GM23338 (cell line): ENCODE measurements around the gene RANGRF. TPM values are rescaled to one million over a fixed set of nuclear protein-coding genes. Genes with fewer than 3 reads are reported as not detected.

Source experiments
- ATAC-seq: fragments of 200-7000 bp; cut with Tn5 transposase; 3 replicates; pipeline ENCODE4 v1.9.1; 2020
- DNase-seq: peaks from one replicate; pipeline ENCODE4 v3.0.0-alpha.2; 2015; ENCODE audit warnings: low spot score
- H2AFZ ChIP-seq: fragments of 200-600 bp; sonication (generic); 2 replicates; pipeline ENCODE4 v1.8.0; 2016; ENCODE audit warnings: antibody characterized with exemption, mild to moderate bottlenecking, moderate library complexity
- H3F3A ChIP-seq: fragments of 200-600 bp; sonication (generic); replicated peaks from 2 replicates; pipeline ENCODE4 v1.8.0; 2017; ENCODE audit warnings: antibody characterized with exemption, mixed run types, low read depth
- H3K27ac ChIP-seq: fragments of 200-600 bp; sonication (generic); 2 replicates; pipeline ENCODE4 v1.6.1; 2016; ENCODE audit warnings: low read depth
- H3K27me3 ChIP-seq: fragments of 200-600 bp; sonication (generic); 2 replicates; pipeline ENCODE4 v1.8.0; 2016; ENCODE audit warnings: mild to moderate bottlenecking, mixed run types, moderate library complexity; ENCODE audit not compliant: insufficient read depth
- H3K36me3 ChIP-seq: fragments of 200-600 bp; sonication (generic); 2 replicates; pipeline ENCODE4 v1.8.0; 2016; ENCODE audit warnings: mild to moderate bottlenecking; ENCODE audit not compliant: insufficient read depth
- H3K4me1 ChIP-seq: fragments of 200-600 bp; sonication (generic); 2 replicates; pipeline ENCODE4 v1.8.0; 2016; ENCODE audit warnings: mild to moderate bottlenecking, moderate library complexity; ENCODE audit not compliant: insufficient read depth
- H3K4me2 ChIP-seq: fragments of 200-600 bp; sonication (generic); 2 replicates; pipeline ENCODE4 v1.7.1; 2017; ENCODE audit warnings: mixed run types
- H3K4me3 ChIP-seq: fragments of 200-600 bp; sonication (generic); 2 replicates; pipeline ENCODE4 v1.6.1; 2016; ENCODE audit warnings: mixed run types
- H3K79me2 ChIP-seq: fragments of 200-600 bp; sonication (generic); replicated peaks from 2 replicates; pipeline ENCODE4 v1.8.0; 2017; ENCODE audit warnings: mild to moderate bottlenecking; ENCODE audit not compliant: insufficient read depth
- H3K9me2 ChIP-seq: fragments of 200-600 bp; sonication (generic); 2 replicates; pipeline ENCODE4 v1.8.0; 2017; ENCODE audit not compliant: insufficient read depth
- H4K20me1 ChIP-seq: fragments of 200-600 bp; sonication (generic); replicated peaks from 2 replicates; pipeline ENCODE4 v1.8.0; 2017; ENCODE audit warnings: mild to moderate bottlenecking; ENCODE audit not compliant: insufficient read depth
- H3K27ac Mint-ChIP-seq: 2 replicates; pipeline ENCODE4 v1.8.0; 2020; ENCODE audit warnings: inconsistent platforms, mild to moderate bottlenecking, moderate library complexity, mixed read lengths
- H3K27me3 Mint-ChIP-seq: 3 replicates; pipeline ENCODE4 v1.8.0; 2022; ENCODE audit warnings: low read depth, mild to moderate bottlenecking, moderate library complexity, mixed read lengths, inconsistent platforms; ENCODE audit not compliant: insufficient read depth, poor library complexity
- H3K36me3 Mint-ChIP-seq: 3 replicates; pipeline ENCODE4 v1.8.0; 2021; ENCODE audit warnings: low read depth, mild to moderate bottlenecking, inconsistent platforms, moderate library complexity, mixed read lengths
- H3K4me1 Mint-ChIP-seq: 3 replicates; pipeline ENCODE4 v1.8.0; 2020; ENCODE audit warnings: mild to moderate bottlenecking, inconsistent platforms, mixed read lengths
- H3K4me3 Mint-ChIP-seq: 3 replicates; pipeline ENCODE4 v1.8.0; 2021; ENCODE audit warnings: moderate library complexity, mild to moderate bottlenecking, inconsistent platforms, mixed read lengths
- H3K9me3 Mint-ChIP-seq: 3 replicates; pipeline ENCODE4 v1.8.0; 2020; ENCODE audit warnings: moderate library complexity, mild to moderate bottlenecking, inconsistent platforms, mixed read lengths
- EZH2phosphoT487 ChIP-seq: fragments of 200-600 bp; sonication (generic); IDR thresholded peaks from one replicate; pipeline ENCODE4 v1.8.1; 2018; ENCODE audit warnings: antibody characterized with exemption; ENCODE audit not compliant: unreplicated experiment
- JUNB ChIP-seq: IDR thresholded peaks from one replicate; pipeline ENCODE4 v1.6.1; 2016; ENCODE audit warnings: antibody characterized with exemption; ENCODE audit not compliant: unreplicated experiment
- ZNF462 ChIP-seq: fragments of 250-450 bp; sonication (Bioruptor Pico); IDR thresholded peaks from 2 replicates; pipeline ENCODE4 v1.5.0; 2020; ENCODE audit warnings: mild to moderate bottlenecking, moderate library complexity
- polyA plus RNA-seq: library from polyadenylated mRNA; unstranded; fragments of >200 nt; fragmentation: Nextera tagmentation; extraction: Ambion mirVana; gene quantifications from 2 replicates; pipeline ENCODE4 v1.2.1, GENCODE V29; 2016
- total RNA-seq: library from RNA; depleted of rRNA; stranded (reverse); fragments of >200 nt; shearing (Covaris generic); gene quantifications from 2 replicates; pipeline ENCODE4 v1.2.3, GENCODE V29; 2014
- TF ChIP-seq, protein P1 (sequence below): IDR thresholded peaks from one replicate; pipeline ENCODE4 v1.6.1; 2018; ENCODE audit warnings: antibody characterized with exemption; ENCODE audit not compliant: unreplicated experiment

RANGRF gene
- total and polyA plus RNA-seq, 2 experiments from 2014 or later, result 11.2 to 52.4 TPM

GRCh38 chr17:8290043-8290442 is 1.6 kb downstream of the RANGRF start:
- H3K27me3 Mint-ChIP-seq, result peaks cover 18% of the 10 kb centered on the region
- Histone ChIP-seq H3K4me3 (no peak overlapping the region), H2AFZ (no peak overlapping the region), H3K9me2 (no peaks in the 10 kb centered on the region), H3K4me2 (no peak overlapping the region), H3K27ac (no peak overlapping the region), H3K4me1 (peaks cover 13% of the 10 kb centered on the region; the same call in 1 of the 2 replicates), H3K27me3 (no peaks in the 10 kb centered on the region), H3K79me2 (no peaks in the 10 kb centered on the region), H4K20me1 (no peaks in the 10 kb centered on the region), H3K36me3 (no peaks in the 10 kb centered on the region), H3F3A (peaks cover 12% of the 10 kb centered on the region; the same call in 1 of the 2 replicates)
- H3K36me3 Mint-ChIP-seq, result no peaks in the 10 kb centered on the region; the same call in 2 of the 3 replicates
- peaks cover 33% of the 10 kb centered on the region for H3K4me1 Mint-ChIP-seq
- no peak overlapping the region for H3K27ac Mint-ChIP-seq
- H3K4me3 Mint-ChIP-seq, result peak overlapping the region; percentile 86
- TF ChIP-seq, protein P1, sequence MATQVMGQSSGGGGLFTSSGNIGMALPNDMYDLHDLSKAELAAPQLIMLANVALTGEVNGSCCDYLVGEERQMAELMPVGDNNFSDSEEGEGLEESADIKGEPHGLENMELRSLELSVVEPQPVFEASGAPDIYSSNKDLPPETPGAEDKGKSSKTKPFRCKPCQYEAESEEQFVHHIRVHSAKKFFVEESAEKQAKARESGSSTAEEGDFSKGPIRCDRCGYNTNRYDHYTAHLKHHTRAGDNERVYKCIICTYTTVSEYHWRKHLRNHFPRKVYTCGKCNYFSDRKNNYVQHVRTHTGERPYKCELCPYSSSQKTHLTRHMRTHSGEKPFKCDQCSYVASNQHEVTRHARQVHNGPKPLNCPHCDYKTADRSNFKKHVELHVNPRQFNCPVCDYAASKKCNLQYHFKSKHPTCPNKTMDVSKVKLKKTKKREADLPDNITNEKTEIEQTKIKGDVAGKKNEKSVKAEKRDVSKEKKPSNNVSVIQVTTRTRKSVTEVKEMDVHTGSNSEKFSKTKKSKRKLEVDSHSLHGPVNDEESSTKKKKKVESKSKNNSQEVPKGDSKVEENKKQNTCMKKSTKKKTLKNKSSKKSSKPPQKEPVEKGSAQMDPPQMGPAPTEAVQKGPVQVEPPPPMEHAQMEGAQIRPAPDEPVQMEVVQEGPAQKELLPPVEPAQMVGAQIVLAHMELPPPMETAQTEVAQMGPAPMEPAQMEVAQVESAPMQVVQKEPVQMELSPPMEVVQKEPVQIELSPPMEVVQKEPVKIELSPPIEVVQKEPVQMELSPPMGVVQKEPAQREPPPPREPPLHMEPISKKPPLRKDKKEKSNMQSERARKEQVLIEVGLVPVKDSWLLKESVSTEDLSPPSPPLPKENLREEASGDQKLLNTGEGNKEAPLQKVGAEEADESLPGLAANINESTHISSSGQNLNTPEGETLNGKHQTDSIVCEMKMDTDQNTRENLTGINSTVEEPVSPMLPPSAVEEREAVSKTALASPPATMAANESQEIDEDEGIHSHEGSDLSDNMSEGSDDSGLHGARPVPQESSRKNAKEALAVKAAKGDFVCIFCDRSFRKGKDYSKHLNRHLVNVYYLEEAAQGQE, result no peak
- DNase-seq, result no peak
- no peaks in the 10 kb centered on the region for H3K9me3 Mint-ChIP-seq
- ATAC-seq, result no peak

DNA sequence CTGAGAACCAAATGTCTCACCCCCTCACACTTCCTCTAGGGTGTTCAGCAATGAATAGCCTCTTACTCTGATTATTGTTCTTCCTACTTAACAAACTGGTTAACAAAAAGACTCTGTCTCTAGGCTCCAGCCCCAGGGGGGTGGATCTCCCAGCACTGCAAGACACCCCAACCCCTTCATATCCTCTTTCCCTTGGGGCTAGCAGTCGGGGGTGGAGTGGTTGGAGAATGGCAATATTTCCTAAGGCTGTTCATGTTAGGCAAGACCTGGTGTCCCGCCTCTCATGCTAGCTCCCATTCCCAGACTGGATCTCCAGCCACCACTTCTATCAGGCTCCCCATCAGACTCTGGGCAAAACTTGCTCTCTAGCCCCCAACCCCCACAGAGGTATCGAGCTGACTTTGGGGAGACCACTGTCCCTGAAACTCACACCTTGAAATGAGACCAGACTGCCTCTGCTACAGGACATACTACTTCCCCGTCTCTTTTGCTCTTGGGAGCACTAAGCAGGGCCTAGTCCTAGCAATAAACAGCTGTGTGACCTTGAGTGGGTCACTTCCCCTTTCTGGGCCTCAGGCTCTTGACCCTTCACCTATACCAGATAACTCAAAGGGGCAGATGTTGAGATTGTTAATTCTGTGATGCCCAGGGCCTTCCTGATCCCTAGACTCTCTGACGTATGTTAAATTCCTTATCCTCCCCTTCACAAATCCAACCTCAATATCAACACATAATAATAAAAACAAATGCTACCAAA is 4.3 kb downstream of the RANGRF start:
- H3F3A ChIP-seq, result peaks cover 18% of the 10 kb centered on the region; the same call in 1 of the 2 replicates
- H4K20me1 ChIP-seq, result no peaks in the 10 kb centered on the region
- H3K79me2 ChIP-seq, result no peaks in the 10 kb centered on the region
- Mint-ChIP-seq H3K27ac (no peak overlapping the region), H3K4me3 (no peak overlapping the region; the same call in 2 of the 3 replicates), H3K27me3 (peaks cover 23% of the 10 kb centered on the region), H3K9me3 (no peaks in the 10 kb centered on the region; the same call in 2 of the 3 replicates), H3K4me1 (peaks cover 25% of the 10 kb centered on the region), H3K36me3 (no peaks in the 10 kb centered on the region; the same call in 2 of the 3 replicates)
- no peak for ATAC-seq
- H3K9me2 ChIP-seq, result peaks cover 4% of the 10 kb centered on the region; the same call in 1 of the 2 replicates
- H3K36me3 ChIP-seq, result no peaks in the 10 kb centered on the region
- DNase-seq, result no peak
- peaks cover 13% of the 10 kb centered on the region; the same call in 1 of the 2 replicates for H3K4me1 ChIP-seq
- no peak overlapping the region for H3K4me3 ChIP-seq
- H3K27ac ChIP-seq, result no peak overlapping the region
- no peak overlapping the region for H3K4me2 ChIP-seq
- no peaks in the 10 kb centered on the region for H3K27me3 ChIP-seq
- no peak overlapping the region for H2AFZ ChIP-seq
- TF ChIP-seq ZNF462 (CRISPR knock-in tag) (no peak), EZH2phosphoT487 (no peak), JUNB (no peak)
- TF ChIP-seq, protein P1, result no peak
